K562 (cell line): ENCODE measurements around the gene LRGUK. TPM values are rescaled to one million over a fixed set of nuclear protein-coding genes. Genes with fewer than 3 reads are reported as not detected.

Experiments used
- ASH1L ChIP-seq: fragments of 450-650 bp; IDR thresholded peaks from 2 replicates; pipeline ENCODE4 v1.6.1; 2018; ENCODE audit warnings: borderline replicate concordance, mild to moderate bottlenecking, low read depth; ENCODE audit not compliant: partially characterized antibody
- ATF1 ChIP-seq, 2 experiments: fragments of 450-650 bp in 1 of 2; IDR thresholded peaks; 2 replicates each; pipeline ENCODE4 v1.6.1; 2016; ENCODE audit warnings: missing compliant biosample characterization in 1 of 2, missing genetic modification characterization in 1 of 2
- CBFB ChIP-seq: sonication (generic); formaldehyde crosslinking; IDR thresholded peaks from 2 replicates; pipeline ENCODE4 v1.4.0; 2020; ENCODE audit warnings: mild to moderate bottlenecking, missing genetic modification reagents
- GTF3C2 ChIP-seq: IDR thresholded peaks from 3 replicates; pipeline ENCODE4 v1.6.1; 2011; ENCODE audit warnings: borderline replicate concordance, mild to moderate bottlenecking, moderate library complexity; ENCODE audit not compliant: insufficient read length; ENCODE audit errors: extremely low read depth
- ID3 ChIP-seq, 2 experiments: fragments of 250-450 bp in 1 of 2; fragments of 450-650 bp in 1 of 2; sonication (Bioruptor Pico) in 1 of 2; IDR thresholded peaks; 2 replicates each; pipeline versions ENCODE4 v1.6.1 to v1.8.0; 2016 to 2021; ENCODE audit warnings: mild to moderate bottlenecking in 2 of 2, moderate library complexity in 2 of 2, missing compliant biosample characterization in 1 of 2, missing genetic modification characterization in 1 of 2
- JUND ChIP-seq, 2 experiments: IDR thresholded peaks; 2 replicates in 1 of 2; 3 replicates in 1 of 2; pipeline ENCODE4 v1.6.1; 2011; ENCODE audit warnings: borderline replicate concordance in 2 of 2, low read depth in 2 of 2, low read length in 2 of 2, improper control_type of control experiment in 1 of 2, missing biosample characterization in 1 of 2, missing genetic modification characterization in 1 of 2, missing genetic modification reagents in 1 of 2
- KDM2B ChIP-seq: fragments of 250-450 bp; sonication (Bioruptor Pico); IDR thresholded peaks from 2 replicates; pipeline ENCODE4 v1.8.0; 2021; ENCODE audit warnings: mild to moderate bottlenecking, moderate library complexity
- MNT ChIP-seq, 2 experiments: fragments of 450-650 bp; conservative IDR thresholded peaks; 2 replicates each; pipeline ENCODE4 v1.6.1; 2017; ENCODE audit warnings: mild to moderate bottlenecking in 2 of 2, moderate library complexity in 2 of 2
- NCOA2 ChIP-seq, 2 experiments: fragments of 450-650 bp; IDR thresholded peaks; 2 replicates each; pipeline ENCODE4 v1.6.1; 2018; ENCODE audit warnings: mild to moderate bottlenecking in 2 of 2, moderate library complexity in 1 of 2; ENCODE audit not compliant: partially characterized antibody in 2 of 2
- RBM39 ChIP-seq: fragments of 200-400 bp; formaldehyde crosslinking; optimal IDR thresholded peaks from 2 replicates; pipeline ENCODE3; 2018; ENCODE audit warnings: low read depth, low read length
- TAF7 ChIP-seq: fragments of 450-650 bp; IDR thresholded peaks from 2 replicates; pipeline ENCODE4 v1.6.1; 2016; ENCODE audit warnings: missing genetic modification characterization, missing compliant biosample characterization
- TCFL5 ChIP-seq: fragments of 250-450 bp; sonication (Bioruptor Pico); conservative IDR thresholded peaks from 2 replicates; pipeline ENCODE4 v1.6.1; 2021; ENCODE audit warnings: mild to moderate bottlenecking, moderate library complexity, matching md5 sums
- TFAP4 ChIP-seq: sonication (generic); formaldehyde crosslinking; IDR thresholded peaks from 2 replicates; pipeline ENCODE4 v1.8.0; 2022; ENCODE audit warnings: missing genetic modification reagents, mild to moderate bottlenecking, moderate library complexity, borderline replicate concordance
- YY1 ChIP-seq, 3 experiments: IDR thresholded peaks; 2 replicates each; pipeline ENCODE4 v1.6.1; 2011; ENCODE audit warnings: low read length in 2 of 3, mild to moderate bottlenecking in 2 of 3, moderate library complexity in 2 of 3, borderline replicate concordance in 1 of 3, control low read depth in 1 of 3, low read depth in 1 of 3; ENCODE audit not compliant: insufficient read depth in 3 of 3, insufficient replicate concordance in 2 of 3, control insufficient read depth in 1 of 3, insufficient read length in 1 of 3; ENCODE audit errors: extremely low read depth in 1 of 3
- ZBTB9 ChIP-seq: fragments of 450-650 bp; formaldehyde crosslinking; IDR thresholded peaks from 2 replicates; pipeline ENCODE4 v1.4.0; 2020; ENCODE audit warnings: mild to moderate bottlenecking, moderate library complexity
- ZNF77 ChIP-seq: fragments of 250-450 bp; sonication (Bioruptor Pico); IDR thresholded peaks from 2 replicates; pipeline ENCODE4 v1.5.0; 2020
- polyA plus RNA-seq, 8 experiments: library from polyadenylated mRNA; depleted of rRNA in 4 of 8; stranded (reverse) in 5 of 8; unstranded in 3 of 8; fragments of >200 nt; fragmentation: Nextera tagmentation in 2 of 8; fragmentation: Illumina TruSeq in 1 of 8; extraction: Ambion mirVana in 2 of 8; extraction: Trizol in 1 of 8; gene quantifications; 2 replicates each; pipeline versions ENCODE4 v1.2.1 to v1.2.3, GENCODE V29; 2011 to 2014; ENCODE audit warnings: inconsistent platforms in 1 of 8, missing spikeins in 1 of 8
- total RNA-seq, 7 experiments: library from RNA; depleted of rRNA in 6 of 7; stranded (reverse); fragments of >200 nt in 6 of 7; fragmentation: Illumina TruSeq in 2 of 7; extraction: Trizol in 2 of 7; gene quantifications; 2 replicates each; pipeline versions ENCODE4 v1.2.1 to v1.2.3, GENCODE V29; 2011 to 2021; ENCODE audit warnings: low replicate concordance in 1 of 7

The LRGUK gene
- total and polyA plus RNA-seq, 9 of the 15 experiments (the other 6 are each of a cell fraction or from before 2014, with no cell fraction given): 0.04 to 0.33 (median 0.18) TPM

GRCh38 chr7:134126966-134127848 is at the start of gene LRGUK (continued):
- no peak for TF ChIP-seq GTF3C2
- peak; percentile 88 to 99 (median 97) for TF ChIP-seq YY1 (IDR thresholded peaks at IDR 0.05; ENCODE audit: borderline replicate concordance in 1 of 3, control insufficient read depth in 1 of 3, extremely low read depth in 1 of 3, insufficient read depth in 3 of 3, insufficient read length in 1 of 3, insufficient replicate concordance in 2 of 3, low read depth in 1 of 3, low read length in 2 of 3)
- no peak for TF ChIP-seq ZBTB9
- TF ChIP-seq ZNF77 (CRISPR knock-in tag): no peak
- TF ChIP-seq TCFL5 (CRISPR knock-in tag): no peak
- peak; percentile 40 for TF ChIP-seq RBM39
- peak; percentile 28 for TF ChIP-seq ASH1L
- TF ChIP-seq KDM2B (CRISPR knock-in tag): no peak
- TF ChIP-seq TFAP4 (CRISPR knock-in tag): peak; percentile 68; the same call in 1 of the 2 replicates
- peak in 1 of 2 experiments; percentile 71; a peak in 3 of 4 replicates for TF ChIP-seq MNT (conservative IDR thresholded peaks at IDR 0.05)
- peak; percentile 56; the same call in 1 of the 2 replicates for TF ChIP-seq JUND (IDR thresholded peaks at IDR 0.05; ENCODE audit: borderline replicate concordance, low read depth, low read length)
- TF ChIP-seq JUND (tag; IDR thresholded peaks at IDR 0.05; ENCODE audit: borderline replicate concordance, low read depth, low read length): no peak; the same call in 2 of the 3 replicates
- no peak for TF ChIP-seq CBFB (CRISPR knock-in tag)
- TF ChIP-seq NCOA2 (IDR thresholded peaks at IDR 0.05; ENCODE audit: partially characterized antibody in 2 of 2): no peak
- no peak for TF ChIP-seq ID3 (CRISPR knock-in tag; IDR thresholded peaks at IDR 0.05)
- 0 out of 2 replicates have a peak, but pooled peaks have one; percentile 49 for TF ChIP-seq ID3 (tag; IDR thresholded peaks at IDR 0.05)
- TF ChIP-seq ATF1 (CRISPR knock-in tag; IDR thresholded peaks at IDR 0.05): no peak
- peak; percentile 37 for TF ChIP-seq ATF1 (tag; IDR thresholded peaks at IDR 0.05)
- no peak for TF ChIP-seq TAF7 (tag)
